Right cardiac atrium (tissue), 5 donors: ENCODE measurements around the gene SMIM20. TPM values are rescaled to one million over a fixed set of nuclear protein-coding genes. Genes with fewer than 3 reads are reported as not detected.

Experiments
- ATAC-seq, 2 donors: fragments of 200-7000 bp; cut with Tn5 transposase; one replicate each; pipeline versions ENCODE4 v1.8.0 to v1.9.1; 2020; ENCODE audit warnings: moderate library complexity in 2 of 2, mild to moderate bottlenecking in 1 of 2
- DNase-seq, 3 donors: peaks; one replicate each; pipeline ENCODE4 v3.0.0-alpha.2; 2020
- H3K27ac ChIP-seq: one replicate; pipeline ENCODE4 v1.5.1; 2013; ENCODE audit warnings: mild to moderate bottlenecking, low read length, control low read depth, moderate library complexity
- H3K27me3 ChIP-seq: one replicate; pipeline ENCODE4 v1.6.1; 2013; ENCODE audit not compliant: control insufficient read depth, insufficient read depth
- H3K4me1 ChIP-seq: one replicate; pipeline ENCODE4 v1.6.1; 2013; ENCODE audit warnings: low read length; ENCODE audit not compliant: control insufficient read depth, insufficient read depth
- H3K4me3 ChIP-seq: one replicate; pipeline ENCODE4 v1.5.1; 2013; ENCODE audit warnings: low read length, control low read depth
- H3K9me3 ChIP-seq: one replicate; pipeline ENCODE4 v1.6.1; 2013; ENCODE audit warnings: low read length; ENCODE audit not compliant: control insufficient read depth
- WGBS: extraction: QIAGEN DNeasy Blood & Tissue Kit; methylation state at CpG from one replicate; pipeline ENCODE4 v1.1.7; 2013; 5-methylcytosine and 5-hydroxymethylcytosine counted together
- intact Hi-C, 4 donors: fragments of 100-400 bp; cut with DNase I; formaldehyde crosslinking; loops; one replicate each; pipeline versions ENCODE4 v1.11.0 to v1.14.0; 2022 to 2023
- polyA plus RNA-seq: library from polyadenylated mRNA; stranded (reverse); fragments of 200-250 nt; gene quantifications from one replicate; pipeline ENCODE4 v1.2.3, GENCODE V29; 2013
- total RNA-seq, 4 donors: library from RNA; stranded (reverse); fragmentation: NEBNext Ultra II Directional; extraction: Animal tissue kit (Norgen Biotek cat#: 25700); gene quantifications; one replicate each; pipeline ENCODE4 v1.2.1, GENCODE V29; 2021
- donor health status: healthy with polysubstance abuse.
- donor health status: DM: no; HTN: yes; CAD: no.
- donor health status: DM: no; HTN: no; CAD: no.
- donor health status: DM: no; HTN: yes; CAD: no; lungs with severe emphysema.
- donor health status: DM: yes; HTN: yes; CAD: no.

SMIM20 gene
- total and polyA plus RNA-seq, 5 donors, result 28.0 to 47.9 (median 35.5) TPM

DNA sequence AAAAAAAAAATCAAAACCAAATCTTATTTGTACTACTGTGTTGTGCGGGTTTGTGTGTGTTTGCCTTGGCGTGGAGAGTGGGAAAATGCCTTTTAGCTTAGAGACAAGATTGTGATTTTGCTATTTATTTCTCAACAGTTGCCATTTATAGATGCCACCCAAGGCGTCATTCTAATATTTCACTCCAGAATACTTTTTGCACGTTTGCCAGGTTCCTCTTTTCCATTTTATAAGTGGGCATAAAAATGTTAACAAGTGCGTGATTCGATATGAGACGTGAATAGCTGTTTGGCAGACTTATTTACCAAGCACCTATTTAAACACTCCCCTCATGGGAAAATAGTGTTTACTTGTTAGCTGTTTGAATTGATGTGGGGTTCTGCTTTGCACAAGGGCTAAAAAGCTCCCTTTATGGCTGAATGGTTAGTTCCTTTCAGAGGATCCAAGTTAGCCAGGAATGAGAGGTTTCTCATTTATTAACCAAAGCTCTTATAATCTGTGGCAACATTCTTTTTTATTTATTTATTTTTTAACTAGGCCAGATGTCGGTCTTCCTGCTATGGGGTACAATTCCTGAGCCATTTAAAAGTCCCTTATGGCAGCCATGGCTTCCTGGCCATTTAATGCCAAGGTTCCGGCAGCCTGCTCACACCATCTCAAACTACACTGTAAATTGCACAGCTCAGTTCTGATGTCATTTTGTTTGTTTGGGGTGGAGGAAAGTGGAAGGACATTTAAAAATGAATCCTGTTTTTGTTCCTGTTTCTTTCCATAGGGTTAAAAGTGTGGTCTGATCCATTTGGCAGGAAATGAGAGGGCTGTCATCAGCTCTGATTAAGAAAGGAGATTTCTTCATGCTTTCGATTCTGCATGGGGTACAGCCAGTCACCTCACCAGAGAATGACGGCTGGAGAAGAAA lies 14.6 kb downstream of the SMIM20 start:
- intact Hi-C loops, result loop anchor here in 1 of 4 donors (5.0 kb wide), 1 partner anchor 59 kb away; no protein-coding TSS in a partner anchor
- Histone ChIP-seq H3K4me3 (no peak overlapping the region), H3K9me3 (no peaks in the 10 kb centered on the region), H3K27ac (peak overlapping the region; percentile 43), H3K27me3 (no peaks in the 10 kb centered on the region), H3K4me1 (peaks cover 4% of the 10 kb centered on the region)
- 41% methylated on average over 11 of the region's 11 CpGs for WGBS
- DNase-seq, result no peak
- ATAC-seq, result peak; percentile 59 to 66

GRCh38 chr4:25929298-25929686 lies 15.3 kb downstream of the SMIM20 start:
- no peak for DNase-seq
- Histone ChIP-seq H3K27ac (no peak overlapping the region), H3K27me3 (no peaks in the 10 kb centered on the region), H3K4me3 (no peak overlapping the region), H3K9me3 (no peaks in the 10 kb centered on the region), H3K4me1 (no peaks in the 10 kb centered on the region)
- WGBS, result 73% methylated on average over 7 of the region's 7 CpGs
- ATAC-seq, result no peak
- intact Hi-C loops, result loop anchor here in 1 of 4 donors (5.0 kb wide), 1 partner anchor 58 kb away; no protein-coding TSS in a partner anchor

DNA sequence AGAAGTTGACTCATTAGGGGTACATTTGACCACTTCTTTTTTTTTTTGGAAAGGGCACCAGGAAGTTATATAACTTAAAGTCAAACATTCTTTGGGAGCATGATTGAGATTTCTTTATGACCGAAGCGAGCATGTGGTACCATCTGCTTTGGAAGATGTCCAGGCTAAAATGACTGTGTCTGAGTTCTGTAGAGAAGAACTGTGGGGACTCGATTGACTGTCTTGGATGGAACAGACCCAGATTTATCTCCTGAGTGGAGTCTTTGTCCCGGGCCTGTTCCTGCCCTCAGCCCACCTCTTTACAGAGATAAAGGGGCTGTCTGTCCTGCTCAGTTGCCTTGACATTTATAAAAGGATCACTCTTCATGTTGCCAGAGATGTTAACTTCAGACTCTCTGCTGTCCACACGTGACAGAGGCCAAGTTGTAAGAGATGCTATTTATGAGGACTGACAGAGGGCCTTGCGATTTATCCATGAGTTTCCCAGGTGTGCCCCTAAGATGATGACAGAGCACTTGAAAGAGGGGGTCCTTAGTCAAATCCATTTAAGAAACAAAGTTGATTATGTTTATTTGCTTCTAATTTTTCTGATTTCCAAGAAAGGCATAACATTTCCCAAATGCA lies 16.8 kb downstream of the SMIM20 start:
- H3K4me1 ChIP-seq, result no peaks in the 10 kb centered on the region
- no peaks in the 10 kb centered on the region for H3K9me3 ChIP-seq
- H3K4me3 ChIP-seq, result no peak overlapping the region
- H3K27ac ChIP-seq, result no peak overlapping the region
- no peak for DNase-seq
- WGBS, result 63% methylated on average over 6 of the region's 6 CpGs
- ATAC-seq, result no peak
- intact Hi-C loops, result no loop called here
- no peaks in the 10 kb centered on the region for H3K27me3 ChIP-seq

- ATAC-seq (no peak), DNase-seq (no peak)
- H3K27ac ChIP-seq, result no peak overlapping the region
- no peaks in the 10 kb centered on the region for H3K4me1 ChIP-seq
- H3K27me3 ChIP-seq, result no peaks in the 10 kb centered on the region
- intact Hi-C loops, result no loop called here
- no peak overlapping the region for H3K4me3 ChIP-seq
- H3K9me3 ChIP-seq, result no peaks in the 10 kb centered on the region
- 99% methylated on average over 2 of the region's 2 CpGs for WGBS
Observed at GRCh38 chr4:25936696-25937095, 22.7 kb downstream of the SMIM20 start.

DNA sequence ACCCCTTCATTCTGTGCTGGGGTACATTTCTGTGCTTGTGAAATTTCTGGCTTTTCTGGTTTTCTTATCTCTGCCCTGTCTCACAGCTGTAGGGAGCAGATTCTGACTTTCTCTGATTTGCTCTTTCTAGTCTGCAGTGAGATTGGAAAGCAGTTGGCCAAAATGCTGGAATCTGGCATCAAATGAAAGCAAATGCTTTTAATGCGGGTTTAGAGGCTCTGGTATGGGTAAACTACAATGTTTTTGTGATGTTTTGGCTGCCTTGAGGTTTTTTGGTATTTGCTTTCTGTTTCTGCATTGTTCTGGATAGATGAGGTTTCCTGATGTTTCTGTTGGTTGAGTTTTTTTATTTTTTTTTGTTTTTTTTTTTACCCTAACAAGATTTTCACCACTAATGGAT lies 23.8 kb downstream of the SMIM20 start:
- intact Hi-C loops, result no loop called here
- WGBS, result 40% methylated on average over 1 of the region's 1 CpG

GRCh38 chr4:25938366-25938765 lies 24.3 kb downstream of the SMIM20 start:
- WGBS, result 72% methylated on average over 6 of the region's 6 CpGs
- Histone ChIP-seq H3K9me3 (no peaks in the 10 kb centered on the region), H3K27ac (no peak overlapping the region), H3K4me1 (no peaks in the 10 kb centered on the region), H3K27me3 (no peaks in the 10 kb centered on the region), H3K4me3 (no peak overlapping the region)
- intact Hi-C loops, result no loop called here
- DNase-seq (no peak), ATAC-seq (no peak)

More for the DNA sequence above, 23.8 kb downstream of the SMIM20 start:
- no peak for DNase-seq
- Histone ChIP-seq H3K4me3 (no peak overlapping the region), H3K9me3 (no peaks in the 10 kb centered on the region), H3K27ac (no peak overlapping the region), H3K27me3 (no peaks in the 10 kb centered on the region), H3K4me1 (no peaks in the 10 kb centered on the region)
- ATAC-seq, result no peak

GRCh38 chr4:25938787-25939186 lies 24.8 kb downstream of the SMIM20 start:
- intact Hi-C loops, result no loop called here
- H3K9me3 ChIP-seq, result no peaks in the 10 kb centered on the region
- no peaks in the 10 kb centered on the region for H3K4me1 ChIP-seq
- no peak overlapping the region for H3K27ac ChIP-seq
- H3K4me3 ChIP-seq, result no peak overlapping the region
- ATAC-seq, result peak; percentile 42 to 66
- no peaks in the 10 kb centered on the region for H3K27me3 ChIP-seq
- peak in 1 of 3 donors; percentile 52 for DNase-seq
- 64% methylated on average over 3 of the region's 3 CpGs for WGBS

GRCh38 chr4:25939330-25939729 lies 25.3 kb downstream of the SMIM20 start:
- Histone ChIP-seq H3K27ac (no peak overlapping the region), H3K4me3 (no peak overlapping the region), H3K4me1 (no peaks in the 10 kb centered on the region), H3K9me3 (no peaks in the 10 kb centered on the region), H3K27me3 (no peaks in the 10 kb centered on the region)
- ATAC-seq, result no peak
- WGBS, result 90% methylated on average over 4 of the region's 4 CpGs
- DNase-seq, result no peak
- intact Hi-C loops, result no loop called here

GRCh38 chr4:25941457-25942221 lies 27.6 kb downstream of the SMIM20 start:
- intact Hi-C loops, result no loop called here
- ATAC-seq, result no peak
- Histone ChIP-seq H3K4me1 (no peaks in the 10 kb centered on the region), H3K9me3 (no peaks in the 10 kb centered on the region), H3K4me3 (no peak overlapping the region), H3K27ac (no peak overlapping the region), H3K27me3 (no peaks in the 10 kb centered on the region)
- 85% methylated on average over 3 of the region's 3 CpGs for WGBS
- DNase-seq, result no peak

DNA sequence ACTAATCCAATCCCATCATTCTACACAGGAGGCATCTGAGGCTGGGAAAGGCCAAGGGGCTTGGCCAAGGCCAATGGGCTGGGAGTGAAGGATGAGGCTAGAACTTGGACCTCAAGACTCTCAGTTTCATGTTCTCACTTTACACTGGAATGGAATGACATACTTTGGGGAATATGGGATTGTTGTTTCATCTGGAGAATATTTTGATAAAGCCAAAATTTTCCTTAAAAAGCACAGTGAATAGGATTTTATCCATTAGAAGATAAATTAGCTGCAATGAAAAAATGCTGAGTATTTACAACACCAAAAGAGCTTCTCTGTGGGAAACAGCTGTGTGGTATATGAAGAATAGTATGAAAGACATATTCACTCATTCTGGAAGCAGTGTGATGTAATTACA lies 29.3 kb downstream of the SMIM20 start:
- no peak overlapping the region for H3K27ac ChIP-seq

GRCh38 chr4:25943805-25944204 lies 29.8 kb downstream of the SMIM20 start:
- no peak for ATAC-seq
- H3K27ac ChIP-seq, result no peak overlapping the region

More for the DNA sequence above, 29.3 kb downstream of the SMIM20 start:
- no peaks in the 10 kb centered on the region for H3K27me3 ChIP-seq
- no peak overlapping the region for H3K4me3 ChIP-seq
- H3K4me1 ChIP-seq, result no peaks in the 10 kb centered on the region
- DNase-seq (peak in 2 of 3 donors; percentile 62 to 64), ATAC-seq (peak; percentile 64 to 81)
- H3K9me3 ChIP-seq, result no peaks in the 10 kb centered on the region
- intact Hi-C loops, result no loop called here

More at GRCh38 chr4:25943805-25944204, 29.8 kb downstream of the SMIM20 start:
- intact Hi-C loops, result no loop called here
- no peaks in the 10 kb centered on the region for H3K4me1 ChIP-seq
- DNase-seq, result no peak
- no peaks in the 10 kb centered on the region for H3K27me3 ChIP-seq
- no peaks in the 10 kb centered on the region for H3K9me3 ChIP-seq
- H3K4me3 ChIP-seq, result no peak overlapping the region
